HG03159 (cell line): ENCODE results near the gene AHDC1.
"Not testable (repeated sequence)": the region's sequence is repeated elsewhere in the genome, so short reads cannot be mapped to it uniquely, and the experiment has no call there.

Source experiments
- ATAC-seq: cut with Tn5 transposase; IDR thresholded peaks from one replicate; pipeline ENCODE4 v1.9.1; 2021; ENCODE audit warnings: mild to moderate bottlenecking, moderate library complexity; ENCODE audit not compliant: unreplicated experiment

The AHDC1 gene

DNA sequence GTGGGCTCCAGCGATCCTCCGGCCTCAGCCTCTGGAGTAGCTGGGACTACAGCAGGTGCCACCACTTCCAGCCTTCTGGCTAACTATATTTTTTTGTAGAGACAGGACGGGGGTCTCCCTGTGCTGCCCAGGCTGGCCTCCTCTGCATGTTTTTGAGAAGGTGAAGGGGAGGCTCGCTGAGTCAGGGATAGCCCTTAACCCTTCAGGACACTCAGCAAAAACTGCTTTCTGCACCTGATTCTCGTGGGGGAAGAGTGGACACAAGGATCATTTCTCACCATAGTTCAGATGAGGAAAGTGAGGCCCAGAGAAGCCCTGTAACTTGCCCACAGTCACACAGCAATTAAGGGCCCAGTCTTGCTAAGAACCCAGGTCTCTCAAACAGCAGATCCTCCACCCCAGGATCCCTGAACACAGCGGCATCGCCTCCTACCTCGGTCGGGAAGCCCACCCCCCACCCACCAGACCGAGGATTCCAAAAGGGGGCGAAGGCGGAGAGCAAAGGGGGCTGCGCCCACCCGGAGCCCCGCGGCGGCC lies 29.8 kb upstream of the AHDC1 start:
- ATAC-seq: no peak

- no peak for ATAC-seq
Observed at GRCh38 chr1:27633298-27633610, 29.3 kb upstream of the AHDC1 start.

- ATAC-seq: no peak
Observed at GRCh38 chr1:27632387-27633297, 28.7 kb upstream of the AHDC1 start.

GRCh38 chr1:27630859-27631491 lies 27.0 kb upstream of the AHDC1 start:
- ATAC-seq: no peak

GRCh38 chr1:27628712-27629111 lies 24.8 kb upstream of the AHDC1 start:
- ATAC-seq: no peak

- not testable (repeated sequence) for ATAC-seq
Observed at GRCh38 chr1:27627733-27628132, 23.8 kb upstream of the AHDC1 start.

GRCh38 chr1:27627061-27627460 lies 23.1 kb upstream of the AHDC1 start:
- no peak for ATAC-seq

GRCh38 chr1:27626031-27626935 lies 22.3 kb upstream of the AHDC1 start:
- ATAC-seq: no peak

DNA sequence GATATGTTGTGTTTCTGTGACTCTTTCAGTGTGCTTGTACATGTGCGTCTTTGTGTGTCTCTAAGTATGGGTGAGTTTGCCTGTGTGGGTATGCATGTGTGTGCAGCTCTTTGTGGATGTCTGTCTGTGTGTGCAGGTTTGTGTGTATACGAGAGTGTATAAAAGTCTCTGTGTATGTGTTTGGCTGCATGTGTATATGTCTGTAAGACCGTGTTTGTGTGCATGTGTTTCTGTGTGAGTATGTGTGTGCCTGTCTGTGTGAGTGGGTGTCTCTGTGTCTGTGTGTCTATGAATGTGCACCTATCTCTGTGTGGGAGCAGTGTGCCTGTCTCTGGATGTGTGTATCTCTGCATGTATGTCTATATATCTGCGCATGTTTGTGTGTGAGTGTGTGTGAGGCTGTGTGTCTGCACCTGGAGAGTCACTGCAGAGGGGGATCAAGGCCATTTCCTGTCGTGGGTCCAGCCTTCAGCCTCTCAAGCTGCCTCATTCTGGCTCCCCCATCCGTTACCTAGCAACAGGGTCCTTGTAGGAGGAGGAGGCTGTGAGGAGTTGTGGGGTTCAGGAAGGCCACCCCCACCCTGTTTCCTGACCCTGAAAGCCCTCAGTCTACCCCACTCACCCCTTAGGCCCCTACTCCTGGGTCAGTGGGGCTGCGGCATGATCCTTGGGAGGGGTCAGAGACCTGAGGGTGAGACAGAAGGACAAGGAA lies 20.7 kb upstream of the AHDC1 start:
- peak; percentile 33 for ATAC-seq

DNA sequence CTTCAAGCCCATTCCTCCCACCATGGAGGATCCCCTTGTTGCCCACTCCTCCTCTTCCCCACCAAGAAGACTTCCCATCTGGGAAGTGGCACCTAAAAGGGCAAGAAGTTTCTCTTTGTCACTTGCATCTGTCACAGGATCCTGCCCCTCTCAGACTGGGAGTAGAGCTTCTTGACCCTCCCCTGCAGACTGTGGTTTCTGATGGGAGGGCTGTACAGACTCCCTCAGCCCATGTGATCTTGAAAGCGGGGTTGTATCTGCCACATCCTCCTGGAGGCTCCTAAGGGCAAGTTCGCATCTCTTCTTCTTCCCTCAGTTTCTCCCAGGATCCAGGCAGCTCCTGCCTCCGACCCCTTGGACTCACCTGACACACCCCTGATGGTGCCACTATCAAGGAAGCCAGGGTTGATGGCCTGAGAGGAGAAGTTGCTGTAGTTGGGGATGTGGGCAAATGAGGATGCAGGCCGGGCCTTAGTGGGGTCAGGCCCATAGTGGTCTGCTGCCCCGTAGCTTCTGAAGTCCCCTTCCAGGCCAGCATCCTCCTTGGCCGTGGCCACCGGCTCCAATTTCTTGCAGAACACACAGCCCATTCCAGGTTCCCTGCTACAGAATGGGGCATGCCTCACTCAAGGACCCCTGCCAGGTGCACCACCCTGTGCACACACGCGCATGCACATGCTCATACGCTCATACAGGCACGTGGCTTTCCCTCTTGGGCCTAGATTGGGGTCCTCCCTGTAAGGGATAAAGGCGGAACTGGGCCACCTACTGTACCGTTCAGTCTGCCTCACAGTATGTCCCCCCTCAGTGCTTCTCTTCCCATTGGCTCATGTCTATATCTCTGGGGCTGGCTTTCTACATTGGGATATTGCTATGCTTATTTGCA lies 19.6 kb upstream of the AHDC1 start:
- ATAC-seq: no peak

DNA sequence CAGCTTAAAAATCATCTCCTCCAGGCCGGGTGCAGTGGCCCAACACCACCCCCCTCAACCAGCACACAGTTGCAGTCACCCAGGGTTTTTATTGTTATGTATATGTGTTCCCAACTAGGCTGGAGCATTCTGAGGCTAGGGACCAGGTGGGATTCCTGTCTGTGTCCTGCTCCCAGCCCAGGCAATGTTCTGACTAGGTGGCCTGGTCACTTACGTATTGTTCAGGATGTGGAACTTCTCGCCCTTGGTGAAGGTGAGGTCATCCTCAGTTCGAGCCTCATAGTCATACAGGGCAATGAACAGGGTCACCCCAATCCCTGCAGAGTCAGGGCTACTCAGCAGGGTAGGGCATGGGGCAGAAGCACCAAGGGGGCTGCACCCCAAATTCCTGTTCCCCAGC lies 18.9 kb upstream of the AHDC1 start:
- ATAC-seq: no peak

DNA sequence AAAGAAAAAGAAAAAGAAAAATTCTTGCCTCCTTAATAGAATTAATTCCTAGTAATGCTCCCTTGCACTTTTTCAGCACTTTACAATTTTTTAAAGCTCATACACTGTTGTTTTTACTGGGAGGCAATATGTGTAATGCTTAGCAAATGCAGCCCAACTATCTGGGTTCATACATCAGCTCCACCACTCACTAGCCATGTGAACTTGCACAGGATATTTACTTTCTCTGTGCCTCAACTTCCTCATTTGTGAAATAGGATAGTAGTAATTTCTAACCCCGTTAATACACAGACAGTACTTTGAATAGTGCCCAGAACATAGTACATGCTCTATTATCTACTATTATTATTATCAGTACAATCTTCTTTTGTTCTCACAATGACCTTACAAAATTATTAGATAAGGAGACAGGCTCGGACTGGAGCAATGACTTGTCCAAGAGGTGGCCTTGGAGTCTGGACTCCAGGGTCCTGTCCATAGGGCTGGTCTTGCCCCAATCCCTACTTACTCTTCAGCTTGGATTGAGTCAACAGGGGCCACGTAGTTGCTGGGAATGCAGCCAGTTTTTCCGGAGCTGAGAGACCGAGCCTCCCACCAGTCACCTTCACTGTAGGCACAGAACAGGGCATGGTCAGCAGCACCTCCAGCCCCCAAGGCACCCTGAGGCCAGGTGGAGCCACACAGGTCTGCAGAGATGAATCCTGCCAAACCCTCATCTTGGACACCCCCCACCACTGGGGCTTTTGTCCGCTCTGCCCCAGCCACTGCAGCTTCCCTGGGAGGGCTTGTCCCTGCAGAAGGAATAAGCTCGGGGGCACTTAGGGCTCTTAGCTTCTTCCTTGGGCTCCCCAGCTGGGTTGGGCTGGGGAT lies 17.3 kb upstream of the AHDC1 start:
- ATAC-seq: no peak

GRCh38 chr1:27619782-27620438 lies 16.0 kb upstream of the AHDC1 start:
- not testable (repeated sequence) for ATAC-seq

- ATAC-seq: no peak
Observed at GRCh38 chr1:27618341-27619082, 14.6 kb upstream of the AHDC1 start.

GRCh38 chr1:27617420-27617819 lies 13.5 kb upstream of the AHDC1 start:
- no peak for ATAC-seq

DNA sequence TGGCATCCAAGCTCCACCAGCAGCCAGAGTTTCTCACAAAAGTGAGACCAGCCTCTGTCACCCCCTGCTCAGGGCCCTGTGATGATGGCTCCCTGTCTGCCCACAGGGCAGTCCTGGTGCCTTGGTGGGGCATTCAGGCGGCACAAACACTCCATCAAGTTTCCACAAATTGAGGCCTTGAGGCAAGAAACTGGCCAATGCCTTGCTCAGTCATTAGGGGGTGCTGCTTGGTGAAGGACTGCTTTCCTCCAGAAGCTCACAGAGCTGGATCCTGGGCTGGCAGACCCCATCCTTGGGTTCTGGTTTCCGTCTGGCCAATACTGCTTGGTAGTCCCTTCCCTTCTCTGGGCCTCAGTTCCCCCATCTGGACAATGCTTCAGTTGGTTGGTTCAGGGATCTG lies 12.5 kb upstream of the AHDC1 start:
- no peak for ATAC-seq
